Right atrium auricular region (tissue), 2 donors: ENCODE data around the gene NGB. TPM values are rescaled to one million over a fixed set of nuclear protein-coding genes. Genes with fewer than 3 reads are reported as not detected.

ENCODE experiments used
- DNase-seq: peaks from one replicate; pipeline ENCODE4 v3.0.0-alpha.2; 2019; ENCODE audit warnings: low spot score
- H3K27ac ChIP-seq, 2 donors: fragments of 200-600 bp; sonication (generic); 1 replicate in 1 of 2; 2 replicates in 1 of 2; pipeline ENCODE4 v1.5.1; 2016 to 2019
- H3K27me3 ChIP-seq, 2 donors: fragments of 200-600 bp; sonication (generic); one replicate each; pipeline versions ENCODE4 v1.5.1 to v1.6.0; 2017 to 2019
- H3K36me3 ChIP-seq: fragments of 200-600 bp; sonication (generic); one replicate; pipeline ENCODE4 v1.5.1; 2016
- H3K4me1 ChIP-seq, 2 donors: fragments of 200-600 bp; sonication (generic); one replicate each; pipeline versions ENCODE4 v1.5.1 to v1.6.0; 2017 to 2019
- H3K4me3 ChIP-seq, 2 donors: fragments of 200-600 bp; sonication (generic); 1 replicate in 1 of 2; 2 replicates in 1 of 2; pipeline ENCODE4 v1.5.1; 2017 to 2019; ENCODE audit warnings: mild to moderate bottlenecking in 1 of 2, moderate library complexity in 1 of 2
- H3K9me3 ChIP-seq, 2 donors: fragments of 200-600 bp; sonication (generic); one replicate each; pipeline ENCODE4 v1.5.1; 2019
- microRNA counts, 2 donors: library from miRNA; unstranded; fragments of <30 nt; microRNA quantifications; one replicate each; lab custom pipeline; 2016 to 2017
- microRNA-seq, 2 donors: library from miRNA; unstranded; fragments of <30 nt; microRNA quantifications; one replicate each; pipeline ENCODE4, GENCODE V29; 2016 to 2017; ENCODE audit warnings: borderline number of aligned reads in 2 of 2, borderline replicate concordance in 1 of 2
- total RNA-seq, 2 donors: library from RNA; depleted of rRNA; stranded (reverse); fragments of >200 nt; gene quantifications; one replicate each; pipeline ENCODE4 v1.1.0, GENCODE V29; 2016
- TF ChIP-seq, protein P1 (sequence below), 2 donors: fragments of 200-600 bp; sonication (generic); IDR thresholded peaks; one replicate each; pipeline ENCODE4 v1.5.1; 2019; ENCODE audit warnings: antibody characterized with exemption in 2 of 2

The NGB gene
- total RNA-seq, 2 donors from 2014 or later, result not detected

DNA sequence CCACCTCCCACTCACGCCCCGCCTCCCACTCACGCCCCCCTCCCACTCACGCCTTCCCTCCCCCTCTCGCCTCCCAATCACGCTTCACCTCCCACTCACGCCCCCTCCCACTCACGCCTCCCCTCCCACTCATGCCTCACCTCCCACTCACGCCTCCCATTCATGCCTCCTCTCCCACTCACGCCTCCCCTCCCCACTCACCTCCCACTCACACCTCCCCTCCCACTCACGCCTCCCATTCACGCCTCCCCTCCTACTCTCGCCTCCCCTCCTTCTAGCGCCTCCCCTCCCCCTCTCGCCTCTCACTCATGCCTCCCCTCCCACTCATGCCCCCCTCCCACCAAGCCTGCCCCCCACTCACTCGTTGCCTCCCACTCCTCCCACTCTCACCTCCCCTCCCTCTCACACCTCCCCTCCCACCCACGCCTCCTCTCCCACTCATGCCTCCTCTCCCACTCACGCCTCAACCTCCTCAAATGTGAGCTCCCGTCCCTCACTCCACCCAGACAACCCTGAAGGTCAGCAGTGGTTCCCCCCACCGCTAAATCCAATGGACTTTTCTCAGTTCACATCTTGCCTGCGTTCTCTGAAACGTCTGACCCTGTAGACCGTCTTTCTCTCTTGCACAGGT is 49.6 kb downstream of the NGB start:
- Histone ChIP-seq H3K27ac (no peak overlapping the region), H3K4me1 (no peaks in the 10 kb centered on the region), H3K36me3 (no peaks in the 10 kb centered on the region), H3K27me3 (no peaks in the 10 kb centered on the region), H3K9me3 (no peaks in the 10 kb centered on the region), H3K4me3 (no peak overlapping the region)
- TF ChIP-seq, protein P1, sequence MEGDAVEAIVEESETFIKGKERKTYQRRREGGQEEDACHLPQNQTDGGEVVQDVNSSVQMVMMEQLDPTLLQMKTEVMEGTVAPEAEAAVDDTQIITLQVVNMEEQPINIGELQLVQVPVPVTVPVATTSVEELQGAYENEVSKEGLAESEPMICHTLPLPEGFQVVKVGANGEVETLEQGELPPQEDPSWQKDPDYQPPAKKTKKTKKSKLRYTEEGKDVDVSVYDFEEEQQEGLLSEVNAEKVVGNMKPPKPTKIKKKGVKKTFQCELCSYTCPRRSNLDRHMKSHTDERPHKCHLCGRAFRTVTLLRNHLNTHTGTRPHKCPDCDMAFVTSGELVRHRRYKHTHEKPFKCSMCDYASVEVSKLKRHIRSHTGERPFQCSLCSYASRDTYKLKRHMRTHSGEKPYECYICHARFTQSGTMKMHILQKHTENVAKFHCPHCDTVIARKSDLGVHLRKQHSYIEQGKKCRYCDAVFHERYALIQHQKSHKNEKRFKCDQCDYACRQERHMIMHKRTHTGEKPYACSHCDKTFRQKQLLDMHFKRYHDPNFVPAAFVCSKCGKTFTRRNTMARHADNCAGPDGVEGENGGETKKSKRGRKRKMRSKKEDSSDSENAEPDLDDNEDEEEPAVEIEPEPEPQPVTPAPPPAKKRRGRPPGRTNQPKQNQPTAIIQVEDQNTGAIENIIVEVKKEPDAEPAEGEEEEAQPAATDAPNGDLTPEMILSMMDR (IDR thresholded peaks at IDR 0.05), result no peak
- no peak for DNase-seq

DNA sequence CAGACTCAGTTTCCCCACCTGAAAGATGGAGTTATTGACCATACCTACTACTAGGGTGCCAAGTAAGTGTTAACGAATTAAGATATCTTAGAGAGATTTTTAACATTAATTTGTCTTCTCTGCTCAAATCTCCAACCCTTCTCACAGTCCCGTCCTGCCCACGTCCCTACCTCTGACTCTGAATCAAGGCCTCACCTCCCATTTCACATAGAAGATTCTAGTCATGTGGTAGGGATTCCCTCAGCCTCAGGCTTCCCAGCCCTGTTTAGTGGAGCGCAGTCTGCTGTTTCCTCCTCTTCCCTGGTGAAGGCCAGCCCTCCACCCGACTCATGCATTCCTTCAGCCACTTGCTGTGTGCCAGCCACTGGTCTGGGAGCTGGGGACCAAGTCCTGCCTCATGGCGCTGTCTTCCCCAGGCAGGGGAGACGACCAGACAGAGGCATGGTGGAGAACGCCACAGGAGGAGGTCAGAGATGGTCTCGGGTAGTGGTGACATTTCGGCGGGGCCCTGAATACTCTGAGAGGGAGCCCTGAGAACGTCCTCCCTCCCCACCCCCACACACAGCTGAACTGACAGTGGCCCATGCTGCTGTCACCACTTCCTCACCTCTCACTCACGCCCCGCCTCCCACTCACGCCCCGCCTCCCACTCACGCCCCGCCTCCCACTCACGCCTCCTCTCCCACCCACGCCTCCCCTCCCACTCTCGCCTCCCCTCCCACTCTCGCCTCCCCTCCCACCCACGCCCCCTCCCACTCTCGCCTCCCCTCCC is 50.6 kb downstream of the NGB start:
- TF ChIP-seq, protein P1 (IDR thresholded peaks at IDR 0.05), result no peak
- no peak overlapping the region for H3K27ac ChIP-seq

DNA sequence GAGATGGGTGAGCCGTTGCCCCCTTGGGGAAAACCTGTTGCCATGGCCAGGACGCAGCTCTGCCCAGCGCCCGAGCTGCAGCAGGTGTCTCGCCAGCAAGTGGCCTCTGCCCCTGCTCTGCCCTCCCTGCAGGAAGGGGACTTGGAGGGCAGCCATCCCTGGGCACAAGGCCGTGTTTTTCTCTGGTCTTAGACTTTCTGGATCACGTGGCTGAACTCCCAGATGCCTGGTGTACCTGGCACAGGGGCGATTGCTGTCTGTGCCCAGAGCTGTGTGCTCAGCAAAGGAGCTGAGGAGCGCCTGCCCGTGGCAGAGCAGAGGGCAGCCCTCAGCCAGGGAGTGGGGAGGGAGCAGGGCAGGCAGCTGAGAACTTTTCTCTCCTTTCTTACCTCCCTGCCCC is 51.4 kb downstream of the NGB start:
- H3K4me3 ChIP-seq, result no peak overlapping the region
- no peaks in the 10 kb centered on the region for H3K4me1 ChIP-seq
- TF ChIP-seq, protein P1 (IDR thresholded peaks at IDR 0.05), result no peak
- DNase-seq, result no peak
- no peaks in the 10 kb centered on the region for H3K27me3 ChIP-seq
- H3K9me3 ChIP-seq, result no peaks in the 10 kb centered on the region
- H3K36me3 ChIP-seq, result no peaks in the 10 kb centered on the region
- H3K27ac ChIP-seq, result no peak overlapping the region

More for the DNA sequence above, 50.6 kb downstream of the NGB start:
- Histone ChIP-seq H3K36me3 (no peaks in the 10 kb centered on the region), H3K27me3 (no peaks in the 10 kb centered on the region), H3K4me1 (no peaks in the 10 kb centered on the region), H3K9me3 (no peaks in the 10 kb centered on the region), H3K4me3 (no peak overlapping the region)
- no peak for DNase-seq

DNA sequence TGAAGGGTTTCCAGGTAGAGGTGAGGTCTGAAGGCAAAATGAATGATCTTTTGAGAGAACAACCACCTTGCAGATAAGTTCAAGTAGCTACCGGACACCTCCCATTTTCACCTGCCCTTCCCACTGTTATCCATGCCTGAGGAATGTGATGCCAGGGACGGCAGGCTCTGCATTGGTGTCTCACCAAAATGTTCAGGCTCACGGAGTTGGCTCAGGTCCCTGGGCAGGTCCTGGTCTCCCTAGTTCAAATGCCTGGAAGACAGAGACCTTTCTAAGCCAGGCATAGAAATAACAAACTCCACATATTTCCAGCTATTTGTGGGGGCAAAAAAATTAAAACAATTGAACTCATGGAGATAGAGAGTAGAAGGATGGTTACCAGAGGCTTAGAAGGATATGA is 53.5 kb downstream of the NGB start:
- H3K27me3 ChIP-seq, result no peaks in the 10 kb centered on the region

More for the DNA sequence above, 53.5 kb downstream of the NGB start:
- Histone ChIP-seq H3K4me1 (no peaks in the 10 kb centered on the region), H3K4me3 (no peak overlapping the region), H3K36me3 (no peaks in the 10 kb centered on the region), H3K27ac (no peak overlapping the region), H3K9me3 (no peaks in the 10 kb centered on the region)
- TF ChIP-seq, protein P1 (IDR thresholded peaks at IDR 0.05), result no peak
- no peak for DNase-seq

MicroRNAs encoded within 50 kb of the gene (microRNA counts, 767-probe panel; counts per million panel counts)
- 3,332 to 7,300 counts per million in 2 donors for microRNA hsa-miR-1260a (lab: Ali Mortazavi, UCI)

Small RNA genes lying within 50 kb of the gene (microRNA-seq; reads per million reads assigned to microRNA genes)
- 0 reads per million in 2 donors for gene MIR1260A

Other genes starting within 250 kb of the NGB start
- 10 to 100 TPM; 42.0 to 51.1 TPM for gene IRF2BPL, start 242.5 kb downstream of the NGB start, total RNA-seq
- gene CIPC, start 172.9 kb downstream of the NGB start, total RNA-seq, result 10 to 100 TPM; 64.7 to 87.8 TPM
- not detected for gene ZDHHC22, start 129.4 kb downstream of the NGB start, total RNA-seq
- gene TMEM63C, start 89.4 kb downstream of the NGB start, total RNA-seq, result under 1 TPM in 1 of 2 donors, not detected in 1; 0.04 TPM
- gene POMT2, start 49.7 kb upstream of the NGB start, total RNA-seq, result 10 to 100 TPM in 1 of 2 donors, 1 to 10 TPM in 1; 9.7 to 11.5 TPM
- gene GSTZ1, start 49.8 kb upstream of the NGB start, total RNA-seq, result 10 to 100 TPM in 1 of 2 donors, 1 to 10 TPM in 1; 5.5 to 10.7 TPM
- gene TMED8, start 105.9 kb upstream of the NGB start, total RNA-seq, result 1 to 10 TPM; 6.6 to 7.5 TPM
- under 1 TPM; 0.26 to 0.39 TPM for gene SAMD15, start 106.2 kb upstream of the NGB start, total RNA-seq
- not detected for gene NOXRED1, start 152.3 kb upstream of the NGB start, total RNA-seq
- 10 to 100 TPM; 10.9 to 13.0 TPM for gene VIPAS39, start 186.4 kb upstream of the NGB start, total RNA-seq
- 100 to 1,000 TPM; 105 to 122 TPM for gene AHSA1, start 186.9 kb upstream of the NGB start, total RNA-seq
- gene ISM2, start 227.6 kb upstream of the NGB start, total RNA-seq, result under 1 TPM; 0.48 to 0.94 TPM